HepG2 (cell line): ENCODE results near the gene SH2B2. TPM values are rescaled to one million over a fixed set of nuclear protein-coding genes. Genes with fewer than 3 reads are reported as not detected.
A peak's percentile ranks its signal among the peaks of the same experiment; 100 is the strongest.

Experiments
- ARID4A ChIP-seq: sonication (generic); formaldehyde crosslinking; IDR thresholded peaks from 2 replicates; pipeline ENCODE4 v1.5.0; 2020; ENCODE audit warnings: mild to moderate bottlenecking, missing genetic modification reagents, borderline replicate concordance
- BCL3 ChIP-seq: sonication (generic); formaldehyde crosslinking; IDR thresholded peaks from 2 replicates; pipeline ENCODE4 v1.5.1; 2020; ENCODE audit warnings: mild to moderate bottlenecking, missing genetic modification reagents, moderate library complexity
- CEBPB ChIP-seq: IDR thresholded peaks from 2 replicates; pipeline ENCODE4 v1.6.1; 2011; ENCODE audit warnings: low read depth, low read length, improper control_type of control experiment, borderline replicate concordance
- CREBL2 ChIP-seq: sonication (generic); formaldehyde crosslinking; IDR thresholded peaks from 2 replicates; pipeline ENCODE4 v1.8.1; 2023; ENCODE audit warnings: missing genetic modification reagents, mild to moderate bottlenecking, borderline replicate concordance
- MAFF ChIP-seq: IDR thresholded peaks from 2 replicates; pipeline ENCODE4 v1.6.1; 2011; ENCODE audit warnings: low read depth, low read length, improper control_type of control experiment
- POGK ChIP-seq: sonication (generic); formaldehyde crosslinking; conservative IDR thresholded peaks from 2 replicates; pipeline ENCODE4 v1.8.0; 2022; ENCODE audit warnings: mild to moderate bottlenecking, moderate library complexity, missing genetic modification reagents
- RXRA ChIP-seq: sonication (generic); formaldehyde crosslinking; IDR thresholded peaks from 2 replicates; pipeline ENCODE4 v1.5.1; 2020; ENCODE audit warnings: missing genetic modification reagents
- SALL1 ChIP-seq: sonication (generic); formaldehyde crosslinking; IDR thresholded peaks from 2 replicates; pipeline ENCODE4 v1.8.0; 2022; ENCODE audit warnings: mild to moderate bottlenecking, missing genetic modification reagents
- TARDBP ChIP-seq: sonication (generic); formaldehyde crosslinking; IDR thresholded peaks from 2 replicates; pipeline ENCODE4 v1.8.0; 2022; ENCODE audit warnings: mild to moderate bottlenecking, missing genetic modification reagents
- ZBTB33 ChIP-seq: sonication (generic); formaldehyde crosslinking; IDR thresholded peaks from 2 replicates; pipeline ENCODE4 v1.4.0; 2020; ENCODE audit warnings: missing genetic modification reagents
- ZBTB7B ChIP-seq: sonication (generic); formaldehyde crosslinking; IDR thresholded peaks from 2 replicates; pipeline ENCODE4 v1.4.0; 2020; ENCODE audit warnings: missing genetic modification reagents
- ZNF18 ChIP-seq: sonication (generic); formaldehyde crosslinking; IDR thresholded peaks from 2 replicates; pipeline ENCODE4 v1.8.0; 2022; ENCODE audit warnings: mild to moderate bottlenecking, missing genetic modification reagents; ENCODE audit not compliant: insufficient replicate concordance
- ZNF737 ChIP-seq: sonication (generic); formaldehyde crosslinking; IDR thresholded peaks from 2 replicates; pipeline ENCODE4 v1.5.0; 2020; ENCODE audit warnings: missing genetic modification reagents, mild to moderate bottlenecking, borderline replicate concordance
- ZNF749 ChIP-seq: sonication (generic); formaldehyde crosslinking; IDR thresholded peaks from 2 replicates; pipeline ENCODE4 v1.8.0; 2022; ENCODE audit warnings: mild to moderate bottlenecking, missing genetic modification reagents, moderate library complexity, borderline replicate concordance
- ZNF773 ChIP-seq: sonication (generic); formaldehyde crosslinking; IDR thresholded peaks from 2 replicates; pipeline ENCODE4 v1.4.0; 2020; ENCODE audit warnings: missing genetic modification reagents, borderline replicate concordance
- ZSCAN20 ChIP-seq: sonication (generic); formaldehyde crosslinking; IDR thresholded peaks from 2 replicates; pipeline ENCODE4 v1.4.0; 2020; ENCODE audit warnings: missing genetic modification reagents, mild to moderate bottlenecking, borderline replicate concordance
- polyA plus RNA-seq, 8 experiments: library from polyadenylated mRNA; depleted of rRNA in 3 of 8; stranded (reverse) in 7 of 8; unstranded in 1 of 8; fragments of >200 nt; fragmentation: Illumina TruSeq in 4 of 8; extraction: Trizol in 4 of 8; gene quantifications; 2 replicates each; pipeline versions ENCODE4 v1.2.1 to v1.2.3, GENCODE V29; 2011 to 2016; ENCODE audit warnings: low read depth in 4 of 8, missing spikeins in 1 of 8, mixed read lengths in 1 of 8; ENCODE audit not compliant: insufficient read depth in 1 of 8
- total RNA-seq, 5 experiments: library from RNA; depleted of rRNA; stranded (reverse); fragments of >200 nt; fragmentation: Illumina TruSeq; extraction: Trizol; gene quantifications; 2 replicates each; pipeline ENCODE4 v1.2.3, GENCODE V29; 2016; ENCODE audit warnings: low read depth in 1 of 5

SH2B2 gene
- total and polyA plus RNA-seq, 2 of the 13 experiments (the other 11 are each of a cell fraction or from before 2014, with no cell fraction given): 0.46 to 1.3 TPM

- TF ChIP-seq CREBL2 (CRISPR knock-in tag) (0 out of 2 replicates have a peak, but pooled peaks have one; percentile 24), ZSCAN20 (no peak), ZBTB7B (CRISPR knock-in tag) (0 out of 2 replicates have a peak, but pooled peaks have one; percentile 60), CEBPB (peak; percentile 66; the same call in 1 of the 2 replicates), ZNF737 (CRISPR knock-in tag) (no peak), POGK (CRISPR knock-in tag) (0 out of 2 replicates have a peak, but pooled peaks have one; percentile 44), MAFF (peak; percentile 74), ZNF773 (CRISPR knock-in tag) (no peak), ZNF18 (peak; percentile 70), TARDBP (CRISPR knock-in tag) (peak; percentile 67; the same call in 1 of the 2 replicates), BCL3 (CRISPR knock-in tag) (peak; percentile 65; the same call in 1 of the 2 replicates), ZNF749 (CRISPR knock-in tag) (no peak), ZBTB33 (0 out of 2 replicates have a peak, but pooled peaks have one; percentile 18), SALL1 (CRISPR knock-in tag) (peak; percentile 48), ARID4A (CRISPR knock-in tag) (peak; percentile 49), RXRA (CRISPR knock-in tag) (peak; percentile 47; the same call in 1 of the 2 replicates)
These were observed 20.4 kb downstream of the SH2B2 start (continued) for GRCh38 chr7:102306916-102307677.
